Activated CD8-positive, alpha-beta memory T cell treated with anti-CD3 and anti-CD28 coated beads for 1 hour (primary cell): ENCODE results near the gene UBE3D.

Experiments used
- DNase-seq, 2 donors: peaks; one replicate each; pipeline ENCODE4 v3.0.0-alpha.2; 2020; ENCODE audit warnings: low read depth in 1 of 2; ENCODE audit errors: extremely low read depth in 1 of 2

The UBE3D gene, protein sequence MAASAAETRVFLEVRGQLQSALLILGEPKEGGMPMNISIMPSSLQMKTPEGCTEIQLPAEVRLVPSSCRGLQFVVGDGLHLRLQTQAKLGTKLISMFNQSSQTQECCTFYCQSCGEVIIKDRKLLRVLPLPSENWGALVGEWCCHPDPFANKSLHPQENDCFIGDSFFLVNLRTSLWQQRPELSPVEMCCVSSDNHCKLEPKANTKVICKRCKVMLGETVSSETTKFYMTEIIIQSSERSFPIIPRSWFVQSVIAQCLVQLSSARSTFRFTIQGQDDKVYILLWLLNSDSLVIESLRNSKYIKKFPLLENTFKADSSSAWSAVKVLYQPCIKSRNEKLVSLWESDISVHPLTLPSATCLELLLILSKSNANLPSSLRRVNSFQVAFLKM

DNA sequence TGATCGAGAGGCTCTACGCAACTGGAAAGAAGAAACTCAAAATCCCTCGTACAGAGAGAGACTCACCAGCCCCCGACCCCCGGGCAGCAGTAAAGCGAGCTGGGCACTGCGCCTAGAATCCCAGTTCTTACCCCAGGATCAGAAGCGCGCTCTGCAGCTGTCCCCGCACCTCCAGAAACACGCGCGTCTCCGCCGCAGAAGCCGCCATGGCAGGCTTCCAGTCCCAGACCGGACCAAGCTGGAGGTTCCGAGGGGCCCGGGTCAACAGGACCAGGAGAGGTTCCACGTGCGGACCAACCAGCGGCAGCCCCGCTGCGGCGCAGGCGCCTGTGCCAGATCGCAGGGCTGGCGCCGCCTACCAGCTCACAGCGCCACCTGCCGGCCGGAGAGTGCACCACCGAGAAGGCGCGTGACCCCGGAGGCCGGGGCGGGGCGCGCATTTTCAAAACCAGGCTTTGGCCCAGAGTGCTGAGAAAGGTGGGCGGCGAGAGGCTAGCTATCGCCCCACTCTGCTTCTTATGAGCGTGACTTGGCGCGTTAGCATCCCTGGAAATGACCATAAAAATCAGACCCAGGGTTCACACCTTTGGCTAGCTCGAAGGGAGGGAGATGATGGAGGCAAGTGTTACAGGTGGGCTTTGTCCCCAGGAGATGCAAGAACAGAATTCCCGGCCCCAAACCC lies at the start of gene UBE3D:
UBE3D (minus strand) TSS at position 331 of the 682 bp plus-strand sequence; CDS start at position 208, 123 bp downstream.
- peak; percentile 54 to 94 for DNase-seq

DNA sequence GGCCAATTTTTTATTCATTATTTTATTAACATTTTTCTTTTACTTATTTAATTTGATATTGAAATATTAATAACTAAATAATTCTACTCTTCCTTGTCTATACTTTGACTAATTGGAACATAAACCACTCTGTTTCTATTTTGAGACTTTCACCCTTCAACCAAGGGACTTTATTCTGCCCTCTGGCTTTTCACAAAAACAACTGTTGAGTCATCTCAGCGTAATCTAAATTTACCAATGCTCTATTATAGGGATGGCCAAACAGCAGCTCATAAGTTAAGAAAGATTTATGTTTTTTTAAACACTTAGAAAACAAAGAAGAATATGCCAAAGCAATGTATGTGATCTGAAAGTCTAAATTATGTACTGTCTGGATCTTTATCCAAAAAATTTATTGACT lies 48.5 kb upstream of the UBE3D start:
- no peak for DNase-seq

DNA sequence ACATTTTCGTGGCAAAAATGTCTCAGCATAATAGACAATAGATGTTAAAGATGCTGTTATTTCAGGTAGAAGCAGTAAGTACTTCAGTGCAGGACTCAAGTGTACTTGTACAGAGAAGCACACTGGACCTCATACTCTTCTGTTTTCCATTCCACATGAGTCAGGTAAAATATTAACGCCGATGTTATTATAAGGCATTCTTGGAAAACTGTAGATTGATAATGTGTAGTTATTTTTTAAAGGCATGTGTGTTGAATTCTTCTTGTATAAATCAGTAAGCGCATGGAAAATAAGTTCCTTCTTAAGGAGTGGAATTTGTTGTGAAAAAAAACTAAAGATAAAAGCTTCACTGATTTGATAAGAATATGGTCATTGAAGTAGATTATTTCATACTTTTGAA lies 47.6 kb upstream of the UBE3D start:
- DNase-seq, result no peak

DNA sequence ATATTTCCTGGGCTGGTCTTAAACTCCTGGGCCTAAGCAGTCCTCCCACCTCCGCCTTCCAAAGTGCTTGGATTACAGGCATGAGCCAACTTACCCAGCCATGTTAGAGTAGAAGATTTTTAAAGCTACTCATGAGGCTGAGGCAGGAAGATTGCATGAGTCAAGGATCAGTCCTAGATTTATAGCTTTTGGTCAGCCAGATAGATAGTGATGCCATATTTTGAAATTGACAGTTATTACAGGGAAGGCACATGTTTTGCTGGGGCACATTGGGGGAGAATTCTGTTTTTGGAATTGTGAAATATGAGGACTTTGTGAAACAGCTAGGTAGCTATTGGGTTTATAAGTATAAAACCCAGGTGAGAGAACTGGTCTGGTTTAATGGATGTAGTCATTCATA lies 42.7 kb upstream of the UBE3D start:
- no peak for DNase-seq

DNA sequence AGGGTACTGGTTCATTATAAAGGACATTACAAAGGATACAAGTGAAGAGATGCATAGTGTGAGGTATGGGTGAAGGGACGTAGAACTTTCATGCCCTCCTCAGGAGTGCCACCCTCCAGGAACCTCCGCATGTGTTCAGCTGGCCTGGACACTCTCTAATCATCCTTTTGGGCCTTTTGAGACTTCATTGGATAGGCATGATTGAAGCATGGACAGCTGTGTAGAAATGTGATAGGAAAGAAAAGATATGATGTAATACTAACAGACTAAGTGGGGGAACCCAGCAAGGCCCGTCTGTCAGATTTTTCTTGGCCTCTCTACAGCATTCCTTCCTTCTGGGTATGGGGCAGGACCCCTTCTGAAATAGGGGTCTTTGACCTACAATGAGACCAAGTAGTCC lies 32.9 kb upstream of the UBE3D start:
- DNase-seq, result no peak

DNA sequence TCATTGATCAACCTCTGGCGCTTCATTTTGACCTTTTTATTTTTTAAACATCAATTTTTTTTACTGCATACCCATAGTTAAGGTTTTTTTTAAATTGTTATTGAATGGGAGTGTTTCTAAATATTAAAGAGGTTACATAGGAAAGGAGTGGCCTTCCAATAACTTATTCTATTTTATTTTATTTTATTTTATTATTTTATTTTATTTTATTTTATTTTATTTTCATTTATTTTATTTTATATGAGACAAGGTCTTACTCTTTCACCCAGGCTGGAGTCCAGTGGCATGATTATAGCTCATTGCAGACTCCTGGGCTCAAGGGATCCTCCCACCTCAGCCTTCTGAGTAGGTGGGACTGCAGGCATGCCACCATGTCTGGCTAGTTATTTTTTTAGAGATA lies 32.0 kb upstream of the UBE3D start:
- DNase-seq, result no peak

DNA sequence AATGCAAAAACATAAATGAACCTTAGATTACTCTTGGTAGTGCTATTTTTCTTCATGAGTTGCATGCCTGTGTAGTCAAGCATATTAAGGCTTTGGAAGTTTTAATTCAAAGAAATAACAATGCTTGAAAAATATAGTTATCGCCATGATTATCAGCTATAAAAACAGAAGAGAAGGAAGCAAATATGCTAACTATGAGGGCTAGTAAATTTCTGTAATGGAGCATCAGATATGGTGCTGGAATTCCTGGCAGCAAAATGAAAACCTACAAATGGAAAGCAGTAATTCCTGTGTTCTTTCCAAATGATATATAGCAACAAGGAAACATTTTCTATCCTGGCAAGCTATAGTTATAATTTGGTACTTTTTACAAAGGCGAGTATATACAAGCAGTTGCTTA lies 31.6 kb upstream of the UBE3D start:
- no peak for DNase-seq

DNA sequence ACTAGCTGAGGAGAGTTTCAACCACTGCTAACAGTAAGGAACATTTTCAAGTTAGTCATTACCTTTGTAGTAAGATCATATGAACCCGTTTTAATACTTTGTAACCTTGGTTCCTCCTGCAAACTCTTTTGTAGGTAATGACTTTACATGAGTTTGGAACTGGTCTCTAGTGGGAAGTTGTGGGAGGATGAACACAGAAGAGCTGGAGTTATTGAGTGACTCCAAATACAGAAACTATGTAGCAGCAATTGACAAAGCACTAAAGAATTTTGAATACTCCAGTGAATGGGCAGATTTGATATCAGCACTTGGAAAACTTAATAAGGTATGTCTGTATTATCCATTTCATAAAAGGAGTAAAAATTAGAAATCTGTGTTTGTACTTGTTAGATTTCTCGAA lies 31.1 kb upstream of the UBE3D start:
- no peak for DNase-seq

DNA sequence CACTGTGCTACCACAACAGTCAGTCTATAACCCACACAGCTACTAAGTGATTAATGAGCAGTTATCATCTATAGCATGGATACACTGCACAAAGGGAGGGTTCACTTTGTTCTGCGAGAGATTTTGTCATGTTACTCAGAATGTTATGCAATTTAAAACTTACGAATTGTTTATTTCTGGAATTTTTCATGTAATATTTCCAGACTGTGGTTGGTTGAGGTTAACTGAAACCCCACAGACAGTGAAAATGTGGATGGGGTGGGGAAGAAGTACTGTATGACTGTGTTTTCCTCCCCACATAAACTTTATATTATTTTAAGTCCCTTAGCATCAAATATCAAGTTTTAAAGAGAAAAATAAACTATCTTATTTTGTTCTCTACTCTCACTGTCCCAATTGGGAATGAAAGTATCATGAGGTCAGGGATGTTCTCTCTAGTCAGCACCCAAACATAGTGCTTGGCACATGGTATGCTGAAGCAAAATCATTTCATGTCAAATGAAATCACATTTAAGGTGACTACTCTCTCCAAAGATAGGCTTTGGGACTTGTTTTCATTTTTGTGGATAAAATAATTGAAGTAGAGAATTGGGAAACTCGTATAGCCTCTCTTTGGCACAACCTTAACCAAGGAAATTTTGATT lies 27.2 kb upstream of the UBE3D start:
- no peak for DNase-seq

DNA sequence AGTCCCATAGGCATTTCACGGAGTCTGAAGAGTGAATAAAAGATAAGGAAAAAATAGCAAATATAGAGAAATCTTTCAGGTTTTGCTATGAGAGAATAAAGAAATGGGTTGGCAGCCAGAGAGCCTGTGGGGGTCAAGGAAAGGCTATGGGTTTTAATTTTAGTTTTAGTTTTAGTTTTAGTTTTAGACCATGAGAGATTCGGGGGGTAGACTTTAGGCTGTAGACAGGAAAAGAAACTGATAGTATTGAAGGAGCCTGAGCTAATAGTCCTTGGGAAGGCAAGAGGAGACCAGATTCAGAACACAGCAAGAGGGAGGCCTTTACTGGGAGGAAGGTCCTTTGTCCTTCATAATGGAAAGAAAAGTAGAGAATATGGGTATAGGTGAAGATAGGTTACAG lies 21.1 kb upstream of the UBE3D start:
- no peak for DNase-seq

DNA sequence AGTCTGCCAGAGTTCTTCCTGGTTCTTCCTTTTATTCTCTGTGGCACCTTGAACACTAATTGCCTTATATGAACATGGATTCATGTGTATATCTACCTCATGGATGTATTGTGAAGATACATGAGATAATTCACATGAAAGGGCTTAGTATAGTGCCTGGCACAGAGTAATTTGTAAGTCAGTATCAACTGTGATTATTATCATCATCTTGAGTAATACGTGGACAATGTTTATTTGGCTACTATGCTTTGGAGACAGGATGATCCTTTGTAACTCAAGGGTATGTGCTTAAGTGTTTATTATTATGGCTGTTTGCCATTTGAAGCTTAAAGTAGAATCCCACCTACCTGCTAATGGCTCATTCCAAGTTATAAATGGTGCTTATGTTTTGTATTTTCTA lies 17.8 kb upstream of the UBE3D start:
- DNase-seq, result no peak

DNA sequence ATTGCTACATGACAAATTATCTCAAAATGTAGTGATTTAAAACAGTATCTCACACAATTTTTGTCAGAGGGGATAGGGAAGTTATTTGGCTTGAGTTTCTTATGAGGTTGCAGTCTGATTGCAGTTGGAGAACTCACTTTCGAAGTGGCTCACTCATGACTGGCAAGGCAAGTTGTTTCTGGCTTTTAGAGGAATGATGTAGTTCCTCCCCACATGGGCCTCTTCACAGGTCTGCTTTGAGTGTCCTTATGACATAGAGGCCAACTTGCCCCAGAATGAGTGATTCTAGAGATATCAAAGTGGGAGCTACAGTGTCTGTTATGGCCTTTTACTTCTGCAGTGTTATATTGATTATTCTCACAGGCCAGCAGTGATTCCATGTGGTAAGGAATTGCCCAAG lies 8.0 kb upstream of the UBE3D start:
- DNase-seq, result no peak

DNA sequence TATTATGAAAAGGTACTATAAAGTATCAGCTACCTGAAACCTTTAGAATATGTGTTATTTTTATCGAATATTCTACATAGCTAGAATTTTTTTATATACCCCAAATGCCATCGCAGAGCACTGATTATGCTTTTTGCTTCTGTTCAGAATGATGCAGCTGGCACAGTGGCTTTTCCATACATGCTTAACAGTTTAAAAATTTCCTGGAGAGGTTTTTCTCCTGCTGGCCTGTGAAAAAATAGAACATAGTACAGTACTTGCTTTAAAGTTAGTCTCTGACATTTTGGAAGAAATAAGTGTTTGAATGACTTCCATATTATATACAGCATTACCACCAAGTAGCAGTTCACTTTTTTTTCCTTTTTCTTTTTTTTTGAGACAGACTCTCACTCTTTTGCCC lies 7.1 kb upstream of the UBE3D start:
- DNase-seq, result no peak

DNA sequence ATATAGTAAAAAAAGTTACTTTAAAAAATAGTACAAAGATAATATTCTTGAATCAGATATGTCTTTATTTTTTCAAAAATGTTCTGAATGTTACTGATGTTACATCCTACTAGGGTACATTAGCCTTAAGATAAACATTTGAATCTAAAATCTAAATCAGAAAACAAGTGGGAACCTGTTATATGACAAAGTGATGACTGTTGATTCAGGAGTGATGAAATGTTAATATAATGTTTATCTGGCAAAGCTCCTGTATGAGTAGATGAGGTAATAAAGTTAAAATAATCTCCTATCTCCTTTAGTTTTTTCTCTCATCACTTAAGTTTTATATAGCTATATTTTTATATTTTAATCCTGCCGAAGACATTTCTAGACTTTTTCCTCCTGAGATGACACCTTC lies 6.1 kb upstream of the UBE3D start:
- no peak for DNase-seq

DNA sequence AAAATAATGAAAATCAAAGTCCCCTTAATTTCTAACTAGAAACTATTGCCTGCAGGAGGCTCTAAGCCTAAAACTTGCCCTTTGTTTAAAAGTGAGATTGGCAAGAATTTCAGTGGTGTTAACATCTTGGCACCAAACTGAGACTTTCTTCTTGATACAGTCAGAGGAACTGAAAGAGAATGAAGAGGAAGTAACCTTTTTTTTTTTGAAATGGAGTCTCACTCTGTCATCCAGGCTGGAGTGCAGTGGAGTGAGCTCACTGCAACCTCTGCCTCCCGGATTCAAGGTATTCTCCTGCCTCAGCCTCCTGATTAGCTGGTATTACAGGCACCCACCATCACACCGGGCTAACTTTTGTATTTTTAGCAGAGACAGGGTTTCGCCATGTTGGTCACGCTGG lies 5.4 kb upstream of the UBE3D start:
- no peak for DNase-seq

DNA sequence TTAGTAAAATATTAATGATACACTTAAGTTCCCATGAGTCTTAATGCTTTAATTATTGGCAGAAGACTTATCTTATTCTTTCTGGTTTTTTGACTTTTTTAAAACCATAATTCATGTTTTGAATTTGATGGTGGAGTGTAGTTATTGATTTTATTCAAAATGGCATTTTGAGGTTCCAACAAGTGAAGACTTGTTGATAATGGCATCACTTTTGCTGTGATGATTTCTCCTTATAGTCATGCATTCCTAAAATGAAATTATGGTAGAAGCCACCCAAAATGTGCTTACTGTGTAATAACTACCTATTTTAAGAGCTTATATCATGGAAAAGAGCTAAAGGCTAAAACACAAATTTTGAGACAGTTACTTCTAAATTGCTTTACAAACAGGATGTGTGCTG lies 4.0 kb upstream of the UBE3D start:
- DNase-seq, result no peak

DNA sequence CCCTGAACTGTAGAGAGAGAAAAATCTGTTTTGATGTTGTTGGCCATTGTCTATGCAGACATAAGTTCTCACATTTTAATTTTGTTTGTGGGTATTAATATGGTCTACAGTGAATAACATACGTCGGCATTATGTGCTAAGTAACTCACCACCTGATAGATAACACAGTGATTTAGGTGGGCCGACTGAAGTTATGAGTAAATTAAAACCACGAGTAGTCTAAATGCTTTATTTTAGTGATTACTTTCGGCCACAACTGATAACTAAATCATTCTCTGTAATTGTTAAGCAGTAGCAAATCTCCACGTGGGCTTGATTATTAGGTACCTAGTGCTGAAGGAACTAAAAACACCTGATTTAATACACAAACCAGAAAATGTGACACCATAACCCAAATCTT lies 3.0 kb upstream of the UBE3D start:
- no peak for DNase-seq

DNA sequence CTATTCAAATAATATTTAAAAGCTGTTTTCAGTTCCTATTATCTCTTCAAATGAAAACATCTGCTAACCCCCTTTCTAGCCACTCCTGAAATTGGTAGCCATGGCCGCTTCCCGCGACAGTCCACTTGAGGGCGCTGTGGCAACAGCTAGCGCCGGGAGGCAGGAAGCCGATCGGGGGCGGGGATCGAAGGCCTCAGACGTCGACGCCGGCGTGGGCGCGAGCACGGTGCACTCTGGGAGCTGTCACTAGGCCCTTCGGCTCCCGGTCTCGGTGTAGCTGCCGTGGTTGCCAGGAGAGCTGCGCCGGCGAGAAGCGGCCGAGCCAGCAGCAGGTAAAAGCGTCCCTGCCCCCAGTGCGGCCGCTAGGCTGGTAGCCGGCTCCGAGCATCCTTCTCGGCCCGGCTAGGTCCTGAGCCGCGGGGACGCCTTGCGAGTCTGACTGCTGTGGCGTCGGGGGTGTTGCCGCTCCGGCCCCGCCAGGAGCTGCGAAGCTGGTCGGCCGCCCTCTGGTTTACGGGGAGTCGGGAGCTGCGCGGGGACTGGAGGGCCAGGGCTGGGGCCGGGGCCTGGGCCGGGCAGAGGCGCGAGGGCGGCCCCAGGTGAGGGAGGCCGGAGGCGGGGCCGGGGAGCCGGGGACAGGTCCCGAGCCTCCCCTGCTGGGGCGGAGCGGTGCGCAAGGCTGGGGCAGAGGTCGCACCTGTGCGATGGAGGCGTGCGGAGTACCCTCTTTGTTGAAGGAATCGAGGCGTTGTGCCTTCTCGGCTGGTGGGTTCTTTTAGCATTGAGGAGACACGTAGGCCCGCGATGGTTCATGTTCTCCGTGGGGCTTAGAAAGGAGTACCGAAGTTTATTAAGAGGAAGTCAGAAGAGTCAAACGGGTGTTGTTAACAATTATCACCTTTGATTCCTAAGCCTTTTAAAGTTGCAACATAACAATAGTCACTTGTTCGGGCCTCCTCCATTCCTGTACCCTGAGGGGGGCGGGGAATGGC lies 2.1 kb upstream of the UBE3D start, which contains the start of gene DOP1A:
DOP1A (plus strand) TSS at position 224 of the 992 bp plus-strand sequence. CDS start 29,307 bp downstream, outside the sequence.
- DNase-seq, result peak; percentile 90 to 95

DNA sequence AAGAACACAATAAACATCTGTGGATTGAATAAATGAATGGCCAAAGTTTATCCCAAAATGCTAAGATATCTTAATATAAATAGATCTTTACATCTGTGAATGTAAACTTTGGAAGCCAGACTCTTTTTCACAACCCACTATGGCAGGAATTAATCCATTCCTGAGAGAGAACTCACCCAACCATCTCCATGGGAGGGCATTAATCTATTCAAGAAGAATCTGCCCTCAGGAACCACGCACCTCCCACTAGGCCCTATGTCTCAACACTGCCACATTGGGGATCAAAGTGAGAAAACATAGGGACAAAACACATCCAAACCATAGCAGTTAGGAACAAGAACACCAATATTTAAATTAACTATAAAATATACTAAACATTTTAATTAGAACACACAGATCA lies 3.4 kb downstream of the UBE3D start:
- no peak for DNase-seq

DNA sequence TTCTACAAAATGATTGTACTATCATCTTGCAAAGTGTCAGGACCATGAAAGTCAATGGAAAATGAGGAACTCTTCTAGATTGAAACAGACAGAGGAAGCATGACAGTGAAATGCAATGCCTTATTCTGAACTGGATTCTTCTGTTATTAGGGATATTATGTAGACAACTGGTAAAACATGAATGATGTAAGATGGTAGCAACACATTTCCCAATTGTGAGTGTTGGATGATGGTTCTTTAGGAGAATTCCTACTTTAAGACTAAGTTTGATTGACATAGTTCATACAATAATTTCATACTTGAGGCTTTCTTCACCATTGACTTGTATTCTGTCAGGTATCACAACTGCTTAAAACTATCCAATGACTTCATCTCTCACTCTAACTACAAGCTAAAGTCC lies 4.5 kb downstream of the UBE3D start:
- DNase-seq, result no peak
